Lower lobe of right lung (tissue), 2 donors: ENCODE results near the gene SERP2. TPM values are rescaled to one million over a fixed set of nuclear protein-coding genes. Genes with fewer than 3 reads are reported as not detected.

Source experiments
- ATAC-seq, 2 donors: fragments of 200-7000 bp; cut with Tn5 transposase; one replicate each; pipeline ENCODE4 v1.9.1; 2020 to 2022; ENCODE audit warnings: mild to moderate bottlenecking in 2 of 2, moderate library complexity in 2 of 2
- DNase-seq: peaks from one replicate; pipeline ENCODE4 v3.0.0-alpha.2; 2020
- H3K27ac ChIP-seq: fragments of 200-600 bp; one replicate; pipeline ENCODE4 v1.8.0; 2022
- H3K27me3 ChIP-seq: fragments of 200-600 bp; one replicate; pipeline ENCODE4 v1.8.0; 2022; ENCODE audit warnings: low read depth
- H3K36me3 ChIP-seq: fragments of 200-600 bp; one replicate; pipeline ENCODE4 v1.8.0; 2022; ENCODE audit warnings: mild to moderate bottlenecking
- H3K4me1 ChIP-seq: fragments of 200-600 bp; one replicate; pipeline ENCODE4 v1.8.0; 2022
- H3K4me3 ChIP-seq: fragments of 200-600 bp; one replicate; pipeline ENCODE4 v1.8.0; 2022; ENCODE audit warnings: mild to moderate bottlenecking
- H3K9me3 ChIP-seq: fragments of 200-600 bp; one replicate; pipeline ENCODE4 v1.8.0; 2022
- CTCF ChIP-seq: fragments of 200-600 bp; IDR thresholded peaks from one replicate; pipeline ENCODE4 v1.8.0; 2022; ENCODE audit warnings: antibody characterized with exemption, mild to moderate bottlenecking
- intact Hi-C: fragments of 100-400 bp; cut with DNase I; formaldehyde crosslinking; loops from one replicate; pipeline ENCODE4 v1.11.0; 2022
- total RNA-seq: library from RNA; stranded (reverse); fragmentation: NEBNext Ultra II Directional; extraction: Animal tissue kit (Norgen Biotek cat#: 25700); gene quantifications from one replicate; pipeline ENCODE4 v1.2.1, GENCODE V29; 2021
- donor health status: DM: no; HTN: yes; CAD: no; lungs with severe emphysema.

SERP2 gene
- total RNA-seq, 1 donor from 2014 or later: 3.7 TPM

- Histone ChIP-seq H3K27ac (no peak overlapping the region), H3K4me1 (no peaks in the 10 kb centered on the region), H3K36me3 (no peaks in the 10 kb centered on the region), H3K4me3 (no peak overlapping the region), H3K27me3 (no peaks in the 10 kb centered on the region), H3K9me3 (no peaks in the 10 kb centered on the region)
- intact Hi-C loops: no loop called here
- DNase-seq (no peak), ATAC-seq (peak in 1 of 2 donors; percentile 40)
- no peak for TF ChIP-seq CTCF
Measured at GRCh38 chr13:44331912-44332851, 41.4 kb upstream of the SERP2 start.

GRCh38 chr13:44333950-44334655, 39.5 kb upstream of the SERP2 start:
- no peaks in the 10 kb centered on the region for H3K36me3 ChIP-seq
- no peak for TF ChIP-seq CTCF
- ATAC-seq (no peak), DNase-seq (no peak)
- no peaks in the 10 kb centered on the region for H3K27me3 ChIP-seq
- H3K27ac ChIP-seq: no peak overlapping the region
- intact Hi-C loops: no loop called here
- no peaks in the 10 kb centered on the region for H3K9me3 ChIP-seq
- H3K4me1 ChIP-seq: no peaks in the 10 kb centered on the region
- no peak overlapping the region for H3K4me3 ChIP-seq

GRCh38 chr13:44334751-44335150, 38.9 kb upstream of the SERP2 start:
- Histone ChIP-seq H3K4me1 (no peaks in the 10 kb centered on the region), H3K36me3 (no peaks in the 10 kb centered on the region), H3K27ac (no peak overlapping the region), H3K9me3 (no peaks in the 10 kb centered on the region), H3K4me3 (no peak overlapping the region), H3K27me3 (no peaks in the 10 kb centered on the region)
- no peak for ATAC-seq
- intact Hi-C loops: no loop called here
- TF ChIP-seq CTCF: no peak
- no peak for DNase-seq

GRCh38 chr13:44336934-44337333, 36.7 kb upstream of the SERP2 start:
- no peaks in the 10 kb centered on the region for H3K4me1 ChIP-seq
- TF ChIP-seq CTCF: no peak
- no peak overlapping the region for H3K4me3 ChIP-seq
- ATAC-seq: no peak
- no peaks in the 10 kb centered on the region for H3K36me3 ChIP-seq
- intact Hi-C loops: no loop called here
- no peaks in the 10 kb centered on the region for H3K9me3 ChIP-seq
- no peak for DNase-seq
- H3K27ac ChIP-seq: no peak overlapping the region
- H3K27me3 ChIP-seq: no peaks in the 10 kb centered on the region

- no peak overlapping the region for H3K4me3 ChIP-seq
- intact Hi-C loops: no loop called here
- TF ChIP-seq CTCF: no peak
- H3K27me3 ChIP-seq: no peaks in the 10 kb centered on the region
- H3K4me1 ChIP-seq: no peaks in the 10 kb centered on the region
- no peak overlapping the region for H3K27ac ChIP-seq
- DNase-seq (no peak), ATAC-seq (peak in 1 of 2 donors; percentile 38)
- H3K9me3 ChIP-seq: no peaks in the 10 kb centered on the region
- no peaks in the 10 kb centered on the region for H3K36me3 ChIP-seq
Measured at GRCh38 chr13:44337581-44337980, 36.0 kb upstream of the SERP2 start.
